OCI-LY7 (cell line): ENCODE data around the gene ATL2. TPM values are rescaled to one million over a fixed set of nuclear protein-coding genes. Genes with fewer than 3 reads are reported as not detected.

Source experiments
- BruUV-seq: library from RNA; stranded (reverse); fragments of 400-500 nt; replicated peaks from 2 replicates; lab custom pipeline; 2021; lab: Mats Ljungman, UMichigan
- CTCF ChIA-PET: fragments of 300-600 bp; sonication (Branson Sonifier 250); formaldehyde crosslinking; loops from one replicate; lab custom pipeline; 2022; ENCODE audit warnings: antibody characterized with exemption; ENCODE audit not compliant: unreplicated experiment; lab: Charles Lee
- POLR2A ChIA-PET: fragments of 300-600 bp; sonication (Branson Sonifier 250); formaldehyde crosslinking; loops from one replicate; lab custom pipeline; 2022; ENCODE audit warnings: antibody characterized with exemption; lab: Charles Lee
- DNase-seq: peaks from one replicate; pipeline ENCODE4 v3.0.0-alpha.2; 2015; ENCODE audit warnings: low spot score
- H2AFZ ChIP-seq: fragments of 200-600 bp; sonication (generic), shearing (Covaris generic); 2 replicates; pipeline ENCODE4 v1.6.1; 2014; ENCODE audit warnings: mild to moderate bottlenecking, antibody characterized with exemption, low read length, moderate library complexity
- H3K27ac ChIP-seq: fragments of 200-600 bp; sonication (generic); 2 replicates; pipeline ENCODE4 v1.5.1; 2014; ENCODE audit warnings: mixed run types, low read depth, mild to moderate bottlenecking, moderate library complexity, low read length, inconsistent platforms; ENCODE audit not compliant: poor library complexity, severe bottlenecking
- H3K36me3 ChIP-seq: fragments of 200-600 bp; sonication (generic); 2 replicates; pipeline ENCODE4 v1.6.1; 2014; ENCODE audit warnings: mild to moderate bottlenecking, antibody characterized with exemption, low read length, moderate library complexity, mixed read lengths; ENCODE audit not compliant: insufficient read depth
- H3K4me1 ChIP-seq: fragments of 200-600 bp; sonication (generic); 2 replicates; pipeline ENCODE4 v1.5.1; 2014; ENCODE audit warnings: mild to moderate bottlenecking, low read length; ENCODE audit not compliant: insufficient read depth, poor library complexity, severe bottlenecking
- H3K4me2 ChIP-seq: fragments of 200-600 bp; sonication (generic); 2 replicates; pipeline ENCODE4 v1.6.1; 2014; ENCODE audit warnings: mild to moderate bottlenecking, low read length
- H3K4me3 ChIP-seq: fragments of 200-600 bp; sonication (generic); 2 replicates; pipeline ENCODE4 v1.5.1; 2014; ENCODE audit warnings: mild to moderate bottlenecking, low read depth, low read length; ENCODE audit not compliant: poor library complexity, severe bottlenecking
- H3K79me2 ChIP-seq: fragments of 200-600 bp; sonication (generic); 2 replicates; pipeline ENCODE4 v1.6.1; 2016; ENCODE audit warnings: low read depth, mild to moderate bottlenecking, low read length, moderate library complexity, mixed read lengths; ENCODE audit not compliant: insufficient read depth
- H3K9me2 ChIP-seq: fragments of 200-600 bp; sonication (generic); 2 replicates; pipeline ENCODE4 v1.6.1; 2016; ENCODE audit warnings: mild to moderate bottlenecking, low read length, mixed read lengths; ENCODE audit not compliant: insufficient read depth
- H3K9me3 ChIP-seq: fragments of 200-600 bp; sonication (generic); 2 replicates; pipeline ENCODE4 v1.6.1; 2014; ENCODE audit warnings: mild to moderate bottlenecking, mixed run types, low read length, mixed read lengths
- H4K20me1 ChIP-seq: fragments of 200-600 bp; sonication (generic); 2 replicates; pipeline ENCODE4 v1.6.1; 2014; ENCODE audit warnings: mild to moderate bottlenecking, antibody characterized with exemption, low read length, moderate library complexity, mixed read lengths; ENCODE audit not compliant: insufficient read depth
- EZH2phosphoT487 ChIP-seq: fragments of 200-600 bp; sonication (generic); IDR thresholded peaks from 2 replicates; pipeline ENCODE4 v1.6.1; 2018; ENCODE audit warnings: low read depth, borderline replicate concordance, mild to moderate bottlenecking, mixed run types, antibody characterized with exemption, low read length, moderate library complexity, mixed read lengths
- intact Hi-C: fragments of 100-400 bp; cut with micrococcal nuclease; formaldehyde crosslinking; loops from one replicate; pipeline ENCODE4 v1.10.0; 2022; ENCODE audit not compliant: unreplicated experiment
- total RNA-seq, 2 experiments: library from RNA; depleted of rRNA in 1 of 2; stranded (reverse); fragments of >200 nt in 1 of 2; shearing (Covaris generic) in 1 of 2; gene quantifications; 2 replicates each; pipeline ENCODE4 v1.2.3, GENCODE V29; 2014 to 2022
- TF ChIP-seq, protein P1 (sequence below): fragments of 200-600 bp; sonication (generic); conservative IDR thresholded peaks from 2 replicates; pipeline ENCODE4 v1.5.1; 2014; ENCODE audit warnings: mild to moderate bottlenecking, antibody characterized with exemption, low read length, moderate library complexity, mixed read lengths

The ATL2 gene
- total RNA-seq, 2 experiments from 2014 or later = 135 to 142 TPM

DNA sequence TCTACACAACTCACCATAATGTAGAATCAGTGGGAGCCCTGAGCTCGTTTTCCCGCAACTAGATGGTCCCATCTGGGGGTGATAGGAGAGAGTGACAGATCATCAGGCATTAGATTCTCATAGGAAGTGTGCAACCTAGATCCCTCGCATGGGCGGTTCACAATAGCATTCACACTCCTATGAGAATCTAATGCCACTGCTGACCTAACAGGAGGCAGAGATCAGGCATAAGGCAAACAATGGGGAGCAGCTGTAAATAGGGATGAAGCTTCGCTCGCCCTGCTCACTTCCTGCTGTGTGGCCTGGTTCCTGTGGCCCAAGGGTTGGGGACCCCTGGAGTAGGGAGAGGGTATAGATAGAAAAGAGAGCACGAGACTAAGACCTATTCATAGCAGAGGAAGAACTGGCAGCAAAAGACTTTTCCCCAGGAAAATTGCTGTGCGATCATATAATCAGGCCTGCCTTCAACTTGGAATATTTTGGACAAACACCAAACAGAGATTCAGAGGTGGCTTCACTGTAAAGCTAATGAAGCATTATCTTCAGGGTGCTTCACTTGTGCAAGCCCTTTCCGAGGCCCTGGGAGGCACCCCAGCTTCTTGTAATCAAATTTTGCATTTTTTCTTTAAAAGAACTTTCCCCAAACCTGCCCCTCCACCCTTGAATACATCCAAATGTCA is 29.0 kb upstream of the ATL2 start:
- TF ChIP-seq EZH2phosphoT487 = no peak
- TF ChIP-seq, protein P1, sequence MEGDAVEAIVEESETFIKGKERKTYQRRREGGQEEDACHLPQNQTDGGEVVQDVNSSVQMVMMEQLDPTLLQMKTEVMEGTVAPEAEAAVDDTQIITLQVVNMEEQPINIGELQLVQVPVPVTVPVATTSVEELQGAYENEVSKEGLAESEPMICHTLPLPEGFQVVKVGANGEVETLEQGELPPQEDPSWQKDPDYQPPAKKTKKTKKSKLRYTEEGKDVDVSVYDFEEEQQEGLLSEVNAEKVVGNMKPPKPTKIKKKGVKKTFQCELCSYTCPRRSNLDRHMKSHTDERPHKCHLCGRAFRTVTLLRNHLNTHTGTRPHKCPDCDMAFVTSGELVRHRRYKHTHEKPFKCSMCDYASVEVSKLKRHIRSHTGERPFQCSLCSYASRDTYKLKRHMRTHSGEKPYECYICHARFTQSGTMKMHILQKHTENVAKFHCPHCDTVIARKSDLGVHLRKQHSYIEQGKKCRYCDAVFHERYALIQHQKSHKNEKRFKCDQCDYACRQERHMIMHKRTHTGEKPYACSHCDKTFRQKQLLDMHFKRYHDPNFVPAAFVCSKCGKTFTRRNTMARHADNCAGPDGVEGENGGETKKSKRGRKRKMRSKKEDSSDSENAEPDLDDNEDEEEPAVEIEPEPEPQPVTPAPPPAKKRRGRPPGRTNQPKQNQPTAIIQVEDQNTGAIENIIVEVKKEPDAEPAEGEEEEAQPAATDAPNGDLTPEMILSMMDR = no peak
- peaks cover 8% of the 10 kb centered on the region for H3K9me3 ChIP-seq
- peaks cover 49% of the 10 kb centered on the region for H3K4me1 ChIP-seq
- H3K79me2 ChIP-seq = no peaks in the 10 kb centered on the region
- H2AFZ ChIP-seq = peak overlapping the region; percentile 93; the same call in 1 of the 2 replicates
- no peaks in the 10 kb centered on the region for H4K20me1 ChIP-seq
- H3K4me3 ChIP-seq = no peak overlapping the region
- no peak overlapping the region for H3K4me2 ChIP-seq
- no TSS peak for BruUV-seq
- no peak for DNase-seq
- POLR2A ChIA-PET = interaction anchor here (0.6 to 2.9 kb wide), 8 partner anchors 9 to 345 kb away, joined by 3 to 13 read pairs (median 6); partner anchors contain the start of genes ATL2 and SRSF7
- intact Hi-C loops = loop anchor here (5.0 kb wide), 2 partner anchors 116 to 201 kb away; no protein-coding TSS in a partner anchor
- H3K9me2 ChIP-seq = no peaks in the 10 kb centered on the region
- peak overlapping the region; percentile 100 for H3K27ac ChIP-seq
- CTCF ChIA-PET = interaction anchor here (1.0 to 2.1 kb wide), 4 partner anchors 13 to 102 kb away, joined by 3 to 10 read pairs (median 7); partner anchors contain the start of gene ATL2
- no peaks in the 10 kb centered on the region; the same call in 1 of the 2 replicates for H3K36me3 ChIP-seq

DNA sequence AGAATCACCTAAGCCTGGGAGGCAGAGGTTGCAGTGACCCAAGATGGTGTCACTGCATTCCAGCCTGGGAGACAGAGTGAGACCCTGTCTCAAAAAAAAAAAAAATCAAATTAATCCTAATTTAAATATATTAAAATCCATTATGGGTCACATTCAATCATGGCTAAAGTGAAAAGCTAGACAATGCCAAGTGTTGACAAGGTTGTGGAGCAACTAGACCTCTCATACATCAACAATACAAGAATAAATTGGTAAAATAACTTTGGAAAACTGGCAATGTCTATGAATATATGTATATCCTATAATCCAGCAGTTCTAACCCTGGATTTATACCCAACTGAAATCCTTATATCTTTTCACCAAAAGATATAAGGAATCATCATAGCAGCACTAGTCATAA is 23.4 kb upstream of the ATL2 start:
- no peak overlapping the region for H3K4me2 ChIP-seq
- H4K20me1 ChIP-seq = no peaks in the 10 kb centered on the region
- H3K4me3 ChIP-seq = no peak overlapping the region
- H3K4me1 ChIP-seq = no peaks in the 10 kb centered on the region
- H3K79me2 ChIP-seq = no peaks in the 10 kb centered on the region
- no peaks in the 10 kb centered on the region; the same call in 1 of the 2 replicates for H3K36me3 ChIP-seq
- peaks cover 9% of the 10 kb centered on the region for H3K9me3 ChIP-seq
- no peak for DNase-seq
- TF ChIP-seq EZH2phosphoT487 = no peak
- TF ChIP-seq, protein P1 = no peak
- POLR2A ChIA-PET = interaction anchor here (0.6 to 2.6 kb wide), 6 partner anchors 10 to 50 kb away, joined by 3 to 10 read pairs (median 3); no protein-coding TSS in a partner anchor
- no peak overlapping the region for H3K27ac ChIP-seq
- H3K9me2 ChIP-seq = no peaks in the 10 kb centered on the region
- CTCF ChIA-PET = no interaction called here
- intact Hi-C loops = no loop called here
- no peak overlapping the region for H2AFZ ChIP-seq
- no TSS peak for BruUV-seq

DNA sequence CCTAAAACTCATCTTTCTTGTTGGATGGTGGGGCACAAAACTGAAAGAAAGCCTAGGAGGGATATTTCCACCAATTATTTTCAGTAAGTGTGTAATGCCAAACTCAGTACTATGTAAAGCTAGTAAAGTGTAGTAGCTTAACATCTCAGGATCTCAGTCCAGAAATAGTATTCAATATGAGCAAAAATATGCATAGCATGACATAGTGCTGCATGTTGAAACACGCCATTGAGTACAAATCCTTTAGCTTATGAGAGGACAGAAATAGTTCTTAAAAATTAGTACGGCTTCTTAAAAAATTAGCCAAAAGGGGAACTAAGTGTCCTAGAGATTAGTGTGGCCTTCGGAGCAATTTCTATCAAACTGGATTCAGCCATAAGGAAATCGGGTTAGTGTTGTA is 21.7 kb upstream of the ATL2 start:
- no TSS peak for BruUV-seq

More for the DNA sequence above, 21.7 kb upstream of the ATL2 start:
- no peaks in the 10 kb centered on the region for H4K20me1 ChIP-seq
- no peak overlapping the region for H2AFZ ChIP-seq
- H3K27ac ChIP-seq = no peak overlapping the region
- no peaks in the 10 kb centered on the region for H3K9me2 ChIP-seq
- TF ChIP-seq, protein P1 = no peak
- TF ChIP-seq EZH2phosphoT487 = no peak
- H3K9me3 ChIP-seq = peaks cover 6% of the 10 kb centered on the region
- CTCF ChIA-PET = no interaction called here
- H3K4me2 ChIP-seq = no peak overlapping the region
- no peak for DNase-seq
- H3K4me3 ChIP-seq = no peak overlapping the region
- H3K79me2 ChIP-seq = no peaks in the 10 kb centered on the region
- POLR2A ChIA-PET = interaction anchor here (0.6 to 1.1 kb wide), 2 partner anchors 9 to 16 kb away, joined by 3 to 4 read pairs; no protein-coding TSS in a partner anchor
- H3K4me1 ChIP-seq = peaks cover 17% of the 10 kb centered on the region
- no peaks in the 10 kb centered on the region; the same call in 1 of the 2 replicates for H3K36me3 ChIP-seq
- intact Hi-C loops = no loop called here
